Suppressor macrophage (primary cell): Measurements from ENCODE around the gene COMT.

Source experiments
- DNase-seq, 4 experiments: peaks; one replicate each; pipeline ENCODE4 v3.0.0-alpha.2; 2020 to 2022

COMT gene

DNA sequence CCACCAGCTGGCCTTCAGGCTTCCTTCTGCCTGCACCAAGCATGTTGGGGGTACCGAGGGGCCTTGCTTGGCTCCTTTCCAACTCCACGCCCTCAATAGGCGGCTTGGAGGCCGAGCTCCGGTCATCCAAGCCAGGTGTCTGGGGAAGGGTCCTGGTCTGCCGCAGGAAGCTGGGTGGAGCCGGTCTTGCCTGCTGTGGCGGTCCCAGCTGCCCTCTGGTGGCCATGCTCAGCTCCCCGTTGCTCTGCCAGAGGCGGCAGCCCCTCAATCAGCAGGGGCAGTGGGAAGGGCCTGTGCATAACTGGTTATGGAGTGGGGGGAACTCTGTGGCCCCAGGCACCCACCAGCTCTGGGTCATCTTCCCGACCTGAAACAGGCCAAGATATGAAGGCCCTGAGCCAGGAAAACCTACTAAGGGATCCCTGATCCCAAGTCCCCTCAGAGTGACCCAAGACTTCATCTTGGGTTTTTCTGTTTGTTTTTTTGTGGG, 71.9 kb downstream of the COMT start:
- DNase-seq: peak; percentile 54 to 81 (median 68)

DNA sequence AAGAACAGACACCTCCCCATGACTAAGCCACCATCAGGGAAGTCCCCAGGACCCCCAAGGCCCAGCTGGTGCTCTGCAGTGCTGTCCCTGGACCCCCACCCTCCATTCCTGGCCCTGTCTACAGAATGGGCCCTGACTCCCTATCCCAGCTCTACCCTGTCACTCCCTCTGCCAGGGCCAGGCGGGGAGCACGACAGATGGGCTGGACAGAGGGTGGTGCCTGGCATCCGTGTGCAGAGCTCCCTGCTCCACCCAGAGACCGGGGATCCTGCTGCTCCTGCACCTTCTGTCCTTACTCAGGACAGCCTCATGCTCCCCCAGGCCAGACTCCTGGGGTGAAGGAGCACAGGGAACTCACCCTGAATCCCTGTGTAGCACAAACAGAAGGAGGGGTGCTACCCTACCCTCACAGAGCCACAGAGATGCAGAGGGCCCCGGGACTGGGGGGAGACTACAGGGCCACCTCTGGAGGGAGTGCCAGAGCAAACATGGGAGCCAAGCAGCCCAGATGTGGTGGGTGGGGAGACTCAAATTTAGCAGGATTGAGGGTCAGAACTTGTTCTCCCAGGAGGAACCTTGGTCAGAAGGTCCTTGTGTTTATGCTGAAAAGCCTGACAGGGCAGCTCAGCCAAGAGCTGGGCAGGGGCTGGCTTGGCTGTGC, 73.1 kb downstream of the COMT start:
- no peak for DNase-seq

DNA sequence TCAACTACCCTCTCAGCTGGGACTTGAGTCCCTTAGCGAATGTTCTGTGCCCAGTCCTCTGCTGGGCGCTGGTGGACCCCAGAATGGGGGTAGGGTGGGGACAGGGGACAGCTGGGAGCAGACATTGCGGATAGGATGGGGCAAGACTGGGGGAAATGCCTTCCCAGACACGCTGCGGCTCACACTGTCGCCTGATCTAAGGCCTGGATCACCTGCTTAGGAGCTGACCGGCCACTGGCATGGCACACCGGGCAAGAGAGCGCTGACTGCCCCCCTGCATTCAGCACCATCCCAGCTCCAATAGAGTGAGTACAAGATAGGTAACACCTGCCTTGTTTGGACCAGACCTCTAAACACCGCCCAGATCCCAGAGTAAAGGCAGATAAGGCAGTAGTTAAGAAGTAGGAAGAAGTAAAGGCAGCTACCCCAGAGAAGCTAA, 73.6 kb downstream of the COMT start:
- no peak for DNase-seq

DNA sequence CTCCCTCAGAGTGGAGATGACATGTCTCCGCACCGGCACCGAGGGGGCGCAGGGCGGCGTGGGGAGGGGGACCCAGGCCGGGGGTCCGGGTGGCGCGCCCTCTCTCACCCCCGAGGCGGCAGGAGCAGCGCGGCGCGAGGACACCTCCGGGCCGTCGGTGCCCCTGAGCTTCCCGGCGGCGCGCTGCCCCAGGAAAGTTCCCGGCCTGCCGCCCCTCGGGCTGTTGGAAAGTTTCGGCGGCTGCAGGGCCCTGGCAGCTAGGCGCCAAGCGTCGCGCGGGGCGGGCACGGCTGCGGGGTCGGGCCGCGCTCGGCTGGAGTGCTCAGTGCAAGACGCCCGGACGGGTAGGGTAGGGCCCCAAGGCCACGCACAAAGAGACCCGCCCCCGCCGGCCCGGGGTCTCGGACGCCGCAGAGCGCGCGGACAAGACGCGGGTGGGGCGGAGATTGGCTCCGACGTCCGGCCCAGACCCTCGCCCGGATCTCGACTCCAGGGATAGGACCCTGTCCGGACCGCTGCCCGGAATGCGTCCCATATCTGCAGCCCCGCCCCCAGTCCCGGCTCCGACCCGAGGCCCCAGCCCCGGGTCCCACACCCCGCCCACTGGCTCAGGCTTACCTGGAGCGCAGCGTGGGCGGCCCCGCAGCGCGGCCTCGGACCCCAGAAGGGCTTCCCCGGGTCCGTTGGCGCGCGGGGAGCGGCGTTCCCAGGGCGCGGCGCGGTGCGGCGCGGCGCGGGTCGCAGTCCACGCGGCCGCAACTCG, 74.6 kb downstream of the COMT start:
- peak in 2 of 4 experiments; percentile 27 to 53 for DNase-seq

DNA sequence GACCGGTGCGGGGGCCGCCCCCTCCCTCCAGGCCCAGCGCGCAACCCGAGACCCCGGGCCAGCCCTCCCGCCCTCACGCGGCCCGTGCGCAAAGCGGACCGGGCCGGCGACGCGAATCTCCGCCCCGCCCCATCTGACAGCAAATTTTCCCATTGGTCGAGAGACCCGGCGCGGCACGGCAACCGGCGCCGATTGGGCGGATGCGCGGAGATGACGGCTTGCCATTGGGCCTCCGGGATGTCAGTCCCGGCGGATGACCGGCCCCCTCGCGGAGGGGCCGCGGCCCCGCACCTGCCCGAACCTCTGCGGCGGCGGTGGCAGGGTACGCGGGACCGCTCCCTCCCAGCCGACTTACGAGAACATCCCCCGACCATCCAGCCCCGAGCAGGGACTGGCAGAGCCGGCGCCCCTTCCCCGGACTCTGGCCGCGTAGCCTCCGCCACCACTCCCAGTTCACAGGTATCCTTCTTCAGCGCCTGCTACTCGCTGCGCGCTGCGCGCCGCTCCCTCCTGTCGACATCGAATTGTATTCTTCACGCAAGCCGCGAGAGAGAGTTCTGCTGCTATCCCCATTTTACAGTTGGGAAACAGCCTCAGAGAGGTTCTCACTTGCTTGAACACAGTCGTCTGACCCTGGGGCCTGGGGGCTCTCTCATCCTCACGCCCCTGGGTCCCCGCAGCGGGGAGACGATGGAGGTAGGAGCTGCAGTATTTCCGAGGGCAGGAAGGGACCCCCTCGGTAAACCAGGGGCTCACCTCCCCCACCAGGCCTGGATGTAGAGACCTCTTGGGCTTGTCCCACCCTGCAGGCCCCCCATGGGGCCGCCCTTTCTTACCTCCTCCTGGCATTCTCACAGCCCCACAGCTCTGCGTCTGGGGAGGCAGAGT, 75.4 kb downstream of the COMT start, which contains the start of gene ARVCF:
Gene ARVCF (minus strand): TSS at position 90 of the 888 bp plus-strand sequence. CDS start 26,029 bp downstream, outside the sequence.
- peak; percentile 90 to 96 (median 94) for DNase-seq

DNA sequence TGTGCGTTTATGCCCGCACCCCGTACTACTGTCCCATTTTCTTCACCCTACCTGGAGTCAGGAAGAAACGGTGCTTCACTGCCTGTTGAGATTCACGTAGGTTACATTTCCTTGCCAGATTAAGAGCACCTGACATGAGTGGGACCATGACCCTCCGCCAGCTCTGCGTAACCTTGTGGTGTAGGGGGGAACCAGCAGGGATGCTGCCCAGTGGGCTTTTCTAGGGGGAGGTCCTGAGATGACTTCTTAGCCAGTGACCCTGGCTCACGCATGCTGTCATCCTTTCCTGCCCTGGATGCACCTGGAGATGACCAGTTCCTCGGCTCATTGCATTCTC, 76.0 kb downstream of the COMT start:
- no peak for DNase-seq

DNA sequence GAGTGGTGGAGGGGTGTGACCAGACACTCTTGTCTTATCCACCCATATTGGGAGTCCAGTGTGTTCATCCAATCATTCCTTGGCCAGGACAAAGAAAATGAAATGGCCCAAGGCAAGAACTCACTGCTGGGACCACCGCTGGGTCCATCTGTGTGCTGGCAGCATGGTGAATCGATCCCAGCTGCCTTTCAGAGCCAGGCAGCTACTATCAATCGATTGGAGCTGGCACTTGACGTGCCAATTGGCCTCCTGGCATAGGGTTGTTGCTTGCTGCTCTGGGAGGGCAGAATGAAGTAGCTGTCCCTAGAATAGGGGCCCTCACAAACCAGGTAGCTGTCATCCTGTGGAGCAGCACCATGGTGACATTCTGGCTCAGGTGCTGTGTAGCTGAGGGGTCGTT, 76.4 kb downstream of the COMT start:
- no peak for DNase-seq
